ENCODE results near the gene CHI3L2. TPM values are rescaled to one million over a fixed set of nuclear protein-coding genes. Genes with fewer than 3 reads are reported as not detected.
A peak's percentile ranks its signal among the peaks of the same experiment; 100 is the strongest.

CHI3L2 gene
- total RNA-seq, 1 donor from 2014 or later, result not detected

GRCh38 chr1:111234866-111235265 is 7.4 kb downstream of the CHI3L2 start:
- Mint-ChIP-seq H3K4me3 (ENCODE audit: unreplicated experiment) (no peak overlapping the region), H3K36me3 (ENCODE audit: unreplicated experiment) (no peaks in the 10 kb centered on the region), H3K4me1 (ENCODE audit: unreplicated experiment) (peaks cover 2% of the 10 kb centered on the region), H3K9me3 (ENCODE audit: unreplicated experiment) (no peaks in the 10 kb centered on the region), H3K27ac (ENCODE audit: unreplicated experiment) (no peak overlapping the region), H3K27me3 (ENCODE audit: unreplicated experiment) (peaks cover 40% of the 10 kb centered on the region)
- TF ChIP-seq CTCF (IDR thresholded peaks at IDR 0.05), result no peak
- no peak for DNase-seq (ENCODE audit: extremely low spot score, unreplicated experiment)

GRCh38 chr1:111236379-111236778 is 8.9 kb downstream of the CHI3L2 start:
- DNase-seq (ENCODE audit: extremely low spot score, unreplicated experiment), result no peak
- Mint-ChIP-seq H3K9me3 (ENCODE audit: unreplicated experiment) (no peaks in the 10 kb centered on the region), H3K27ac (ENCODE audit: unreplicated experiment) (no peak overlapping the region), H3K36me3 (ENCODE audit: unreplicated experiment) (no peaks in the 10 kb centered on the region), H3K27me3 (ENCODE audit: unreplicated experiment) (peaks cover 45% of the 10 kb centered on the region), H3K4me1 (ENCODE audit: unreplicated experiment) (no peaks in the 10 kb centered on the region), H3K4me3 (ENCODE audit: unreplicated experiment) (no peak overlapping the region)
- no peak for TF ChIP-seq CTCF (IDR thresholded peaks at IDR 0.05)

- DNase-seq (ENCODE audit: extremely low spot score, unreplicated experiment), result no peak
- Mint-ChIP-seq H3K36me3 (ENCODE audit: unreplicated experiment) (no peaks in the 10 kb centered on the region), H3K27me3 (ENCODE audit: unreplicated experiment) (peaks cover 43% of the 10 kb centered on the region), H3K4me3 (ENCODE audit: unreplicated experiment) (no peak overlapping the region), H3K4me1 (ENCODE audit: unreplicated experiment) (no peaks in the 10 kb centered on the region), H3K9me3 (ENCODE audit: unreplicated experiment) (no peaks in the 10 kb centered on the region), H3K27ac (ENCODE audit: unreplicated experiment) (no peak overlapping the region)
- no peak for TF ChIP-seq CTCF (IDR thresholded peaks at IDR 0.05)
Observed at GRCh38 chr1:111236806-111237205, 9.3 kb downstream of the CHI3L2 start.

GRCh38 chr1:111238056-111238795 is 10.7 kb downstream of the CHI3L2 start:
- no peak overlapping the region for H3K27ac Mint-ChIP-seq (ENCODE audit: unreplicated experiment)
- peaks cover 39% of the 10 kb centered on the region for H3K27me3 Mint-ChIP-seq (ENCODE audit: unreplicated experiment)
- no peak for TF ChIP-seq CTCF (IDR thresholded peaks at IDR 0.05)
- H3K9me3 Mint-ChIP-seq (ENCODE audit: unreplicated experiment), result no peaks in the 10 kb centered on the region
- DNase-seq (ENCODE audit: extremely low spot score, unreplicated experiment), result peak; percentile 25
- H3K4me1 Mint-ChIP-seq (ENCODE audit: unreplicated experiment), result no peaks in the 10 kb centered on the region
- H3K4me3 Mint-ChIP-seq (ENCODE audit: unreplicated experiment), result no peak overlapping the region
- H3K36me3 Mint-ChIP-seq (ENCODE audit: unreplicated experiment), result no peaks in the 10 kb centered on the region

- Mint-ChIP-seq H3K36me3 (ENCODE audit: unreplicated experiment) (no peaks in the 10 kb centered on the region), H3K4me3 (ENCODE audit: unreplicated experiment) (no peak overlapping the region), H3K9me3 (ENCODE audit: unreplicated experiment) (no peaks in the 10 kb centered on the region), H3K4me1 (ENCODE audit: unreplicated experiment) (no peaks in the 10 kb centered on the region), H3K27me3 (ENCODE audit: unreplicated experiment) (peaks cover 21% of the 10 kb centered on the region), H3K27ac (ENCODE audit: unreplicated experiment) (no peak overlapping the region)
- TF ChIP-seq CTCF (IDR thresholded peaks at IDR 0.05), result no peak
- no peak for DNase-seq (ENCODE audit: extremely low spot score, unreplicated experiment)
Observed at GRCh38 chr1:111241797-111242196, 14.3 kb downstream of the CHI3L2 start.
